HepG2 (cell line): ENCODE data around the gene GCNT4. TPM values are rescaled to one million over a fixed set of nuclear protein-coding genes. Genes with fewer than 3 reads are reported as not detected.

Experiments used
- BCL6 ChIP-seq: IDR thresholded peaks from 2 replicates; pipeline ENCODE4 v1.6.1; 2016; ENCODE audit warnings: missing genetic modification reagents, missing compliant biosample characterization
- EZH2 ChIP-seq: conservative IDR thresholded peaks from 2 replicates; pipeline ENCODE4 v1.6.1; 2012; ENCODE audit warnings: mild to moderate bottlenecking, low read depth, low read length, moderate library complexity
- RAD21 ChIP-seq: fragments of 450-650 bp; formaldehyde crosslinking; IDR thresholded peaks from 2 replicates; pipeline ENCODE4 v1.5.0; 2020; ENCODE audit warnings: mild to moderate bottlenecking
- SALL1 ChIP-seq: sonication (generic); formaldehyde crosslinking; IDR thresholded peaks from 2 replicates; pipeline ENCODE4 v1.8.0; 2022; ENCODE audit warnings: mild to moderate bottlenecking, missing genetic modification reagents
- SRY ChIP-seq: sonication (generic); formaldehyde crosslinking; IDR thresholded peaks from 2 replicates; pipeline ENCODE4 v1.8.0; 2022; ENCODE audit warnings: mild to moderate bottlenecking, missing genetic modification reagents
- TSC22D2 ChIP-seq: sonication (generic); formaldehyde crosslinking; IDR thresholded peaks from 2 replicates; pipeline ENCODE4 v1.5.1; 2020; ENCODE audit warnings: missing genetic modification reagents, mild to moderate bottlenecking, borderline replicate concordance
- ZIK1 ChIP-seq: sonication (generic); formaldehyde crosslinking; IDR thresholded peaks from 2 replicates; pipeline ENCODE4 v1.5.0; 2020; ENCODE audit warnings: mild to moderate bottlenecking, low read depth, missing genetic modification reagents, borderline replicate concordance
- ZNF792 ChIP-seq: IDR thresholded peaks from 2 replicates; pipeline ENCODE4 v1.6.1; 2016
- ZNF800 ChIP-seq: sonication (generic); formaldehyde crosslinking; IDR thresholded peaks from 2 replicates; pipeline ENCODE4 v1.4.0; 2020; ENCODE audit warnings: missing genetic modification reagents
- polyA plus RNA-seq, 8 experiments: library from polyadenylated mRNA; depleted of rRNA in 3 of 8; stranded (reverse) in 7 of 8; unstranded in 1 of 8; fragments of >200 nt; fragmentation: Illumina TruSeq in 4 of 8; extraction: Trizol in 4 of 8; gene quantifications; 2 replicates each; pipeline versions ENCODE4 v1.2.1 to v1.2.3, GENCODE V29; 2011 to 2016; ENCODE audit warnings: low read depth in 4 of 8, missing spikeins in 1 of 8, mixed read lengths in 1 of 8; ENCODE audit not compliant: insufficient read depth in 1 of 8
- total RNA-seq, 5 experiments: library from RNA; depleted of rRNA; stranded (reverse); fragments of >200 nt; fragmentation: Illumina TruSeq; extraction: Trizol; gene quantifications; 2 replicates each; pipeline ENCODE4 v1.2.3, GENCODE V29; 2016; ENCODE audit warnings: low read depth in 1 of 5
- TF ChIP-seq, protein P1 (sequence below): sonication (generic); formaldehyde crosslinking; IDR thresholded peaks from 2 replicates; pipeline ENCODE4 v1.8.0; 2022; ENCODE audit warnings: low read depth, missing genetic modification reagents
- TF ChIP-seq, protein P2 (sequence below): sonication (generic); formaldehyde crosslinking; conservative IDR thresholded peaks from 2 replicates; pipeline ENCODE4 v1.8.0; 2022; ENCODE audit warnings: mild to moderate bottlenecking, moderate library complexity, missing genetic modification reagents
- TF ChIP-seq, protein P3 (sequence below): sonication (generic); formaldehyde crosslinking; IDR thresholded peaks from 2 replicates; pipeline ENCODE4 v1.5.1; 2020; ENCODE audit warnings: mild to moderate bottlenecking, missing genetic modification reagents, moderate library complexity

Gene GCNT4
- total and polyA plus RNA-seq, 2 of the 13 experiments (the other 11 are each of a cell fraction or from before 2014, with no cell fraction given) = 0.22 to 0.38 TPM

DNA sequence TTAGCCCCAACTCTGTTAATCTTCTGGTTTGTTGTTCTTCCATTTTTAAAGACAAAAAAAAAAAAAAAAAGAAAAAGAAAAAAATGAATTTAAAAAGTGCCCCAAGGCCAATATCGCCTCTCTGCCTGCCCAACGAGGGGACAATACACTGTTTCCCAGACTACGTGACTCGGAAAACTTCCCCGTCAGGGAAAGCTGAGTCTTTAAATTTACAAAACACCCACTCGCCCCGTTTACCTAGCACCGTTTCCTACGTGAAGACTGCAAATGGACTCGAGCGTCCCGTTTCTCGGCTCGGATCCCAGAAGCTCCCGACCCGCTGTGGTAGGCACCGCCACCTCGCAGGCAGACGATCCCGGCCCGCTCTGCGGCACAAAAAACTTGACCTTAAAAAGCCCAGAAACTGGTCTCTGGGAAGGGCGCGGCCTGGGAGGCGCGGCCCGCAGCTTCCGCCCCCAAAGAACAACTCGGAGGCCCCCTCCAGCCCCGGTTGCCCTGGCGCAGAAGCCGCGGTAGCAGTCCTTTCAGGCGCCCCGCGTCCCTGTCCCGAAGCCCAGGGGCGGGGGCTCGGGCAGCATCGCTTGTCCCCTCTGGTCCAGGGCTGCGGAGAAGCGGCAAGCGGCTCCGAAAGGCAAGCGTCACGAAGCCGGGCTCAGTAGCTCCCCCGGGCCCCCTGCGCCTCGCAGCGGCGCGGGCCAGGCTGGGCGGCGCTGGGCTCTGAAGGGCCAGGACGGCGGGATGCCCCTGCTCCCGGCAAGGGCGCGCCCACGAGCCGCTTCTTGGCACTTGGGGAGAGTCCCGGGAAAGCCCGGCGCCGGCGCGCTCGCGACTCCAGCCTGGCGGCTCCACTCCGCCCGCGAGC lies at the start of gene GCNT4 (continued):
- TF ChIP-seq, protein P1, sequence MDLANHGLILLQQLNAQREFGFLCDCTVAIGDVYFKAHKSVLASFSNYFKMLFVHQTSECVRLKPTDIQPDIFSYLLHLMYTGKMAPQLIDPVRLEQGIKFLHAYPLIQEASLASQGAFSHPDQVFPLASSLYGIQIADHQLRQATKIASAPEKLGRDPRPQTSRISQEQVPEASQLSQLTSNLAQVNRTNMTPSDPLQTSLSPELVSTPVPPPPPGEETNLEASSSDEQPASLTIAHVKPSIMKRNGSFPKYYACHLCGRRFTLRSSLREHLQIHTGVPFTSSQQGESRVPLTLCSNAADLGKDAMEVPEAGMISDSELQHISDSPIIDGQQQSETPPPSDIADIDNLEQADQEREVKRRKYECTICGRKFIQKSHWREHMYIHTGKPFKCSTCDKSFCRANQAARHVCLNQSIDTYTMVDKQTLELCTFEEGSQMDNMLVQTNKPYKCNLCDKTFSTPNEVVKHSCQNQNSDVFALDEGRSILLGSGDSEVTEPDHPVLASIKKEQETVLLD (CRISPR knock-in tag) = no peak
- TF ChIP-seq ZIK1 (CRISPR knock-in tag) (no peak), BCL6 (CRISPR knock-in tag) (0 out of 2 replicates have a peak, but pooled peaks have one; percentile 33), RAD21 (CRISPR knock-in tag) (no peak), ZNF792 (CRISPR knock-in tag) (no peak), SALL1 (CRISPR knock-in tag) (0 out of 2 replicates have a peak, but pooled peaks have one; percentile 4), TSC22D2 (peak; percentile 38; the same call in 1 of the 2 replicates), ZNF800 (CRISPR knock-in tag) (peak; percentile 58; the same call in 1 of the 2 replicates), EZH2 (no peak), SRY (CRISPR knock-in tag) (peak; percentile 25; the same call in 1 of the 2 replicates)
- TF ChIP-seq, protein P2, sequence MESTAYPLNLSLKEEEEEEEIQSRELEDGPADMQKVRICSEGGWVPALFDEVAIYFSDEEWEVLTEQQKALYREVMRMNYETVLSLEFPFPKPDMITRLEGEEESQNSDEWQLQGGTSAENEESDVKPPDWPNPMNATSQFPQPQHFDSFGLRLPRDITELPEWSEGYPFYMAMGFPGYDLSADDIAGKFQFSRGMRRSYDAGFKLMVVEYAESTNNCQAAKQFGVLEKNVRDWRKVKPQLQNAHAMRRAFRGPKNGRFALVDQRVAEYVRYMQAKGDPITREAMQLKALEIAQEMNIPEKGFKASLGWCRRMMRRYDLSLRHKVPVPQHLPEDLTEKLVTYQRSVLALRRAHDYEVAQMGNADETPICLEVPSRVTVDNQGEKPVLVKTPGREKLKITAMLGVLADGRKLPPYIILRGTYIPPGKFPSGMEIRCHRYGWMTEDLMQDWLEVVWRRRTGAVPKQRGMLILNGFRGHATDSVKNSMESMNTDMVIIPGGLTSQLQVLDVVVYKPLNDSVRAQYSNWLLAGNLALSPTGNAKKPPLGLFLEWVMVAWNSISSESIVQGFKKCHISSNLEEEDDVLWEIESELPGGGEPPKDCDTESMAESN (CRISPR knock-in tag) = no peak
- TF ChIP-seq, protein P3, sequence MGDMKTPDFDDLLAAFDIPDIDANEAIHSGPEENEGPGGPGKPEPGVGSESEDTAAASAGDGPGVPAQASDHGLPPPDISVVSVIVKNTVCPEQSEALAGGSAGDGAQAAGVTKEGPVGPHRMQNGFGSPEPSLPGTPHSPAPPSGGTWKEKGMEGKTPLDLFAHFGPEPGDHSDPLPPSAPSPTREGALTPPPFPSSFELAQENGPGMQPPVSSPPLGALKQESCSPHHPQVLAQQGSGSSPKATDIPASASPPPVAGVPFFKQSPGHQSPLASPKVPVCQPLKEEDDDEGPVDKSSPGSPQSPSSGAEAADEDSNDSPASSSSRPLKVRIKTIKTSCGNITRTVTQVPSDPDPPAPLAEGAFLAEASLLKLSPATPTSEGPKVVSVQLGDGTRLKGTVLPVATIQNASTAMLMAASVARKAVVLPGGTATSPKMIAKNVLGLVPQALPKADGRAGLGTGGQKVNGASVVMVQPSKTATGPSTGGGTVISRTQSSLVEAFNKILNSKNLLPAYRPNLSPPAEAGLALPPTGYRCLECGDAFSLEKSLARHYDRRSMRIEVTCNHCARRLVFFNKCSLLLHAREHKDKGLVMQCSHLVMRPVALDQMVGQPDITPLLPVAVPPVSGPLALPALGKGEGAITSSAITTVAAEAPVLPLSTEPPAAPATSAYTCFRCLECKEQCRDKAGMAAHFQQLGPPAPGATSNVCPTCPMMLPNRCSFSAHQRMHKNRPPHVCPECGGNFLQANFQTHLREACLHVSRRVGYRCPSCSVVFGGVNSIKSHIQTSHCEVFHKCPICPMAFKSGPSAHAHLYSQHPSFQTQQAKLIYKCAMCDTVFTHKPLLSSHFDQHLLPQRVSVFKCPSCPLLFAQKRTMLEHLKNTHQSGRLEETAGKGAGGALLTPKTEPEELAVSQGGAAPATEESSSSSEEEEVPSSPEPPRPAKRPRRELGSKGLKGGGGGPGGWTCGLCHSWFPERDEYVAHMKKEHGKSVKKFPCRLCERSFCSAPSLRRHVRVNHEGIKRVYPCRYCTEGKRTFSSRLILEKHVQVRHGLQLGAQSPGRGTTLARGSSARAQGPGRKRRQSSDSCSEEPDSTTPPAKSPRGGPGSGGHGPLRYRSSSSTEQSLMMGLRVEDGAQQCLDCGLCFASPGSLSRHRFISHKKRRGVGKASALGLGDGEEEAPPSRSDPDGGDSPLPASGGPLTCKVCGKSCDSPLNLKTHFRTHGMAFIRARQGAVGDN (CRISPR knock-in tag) = peak; percentile 7; the same call in 1 of the 2 replicates
